Left renal cortex interstitium (tissue), 4 donors: ENCODE results near the gene DOCK2. TPM values are rescaled to one million over a fixed set of nuclear protein-coding genes. Genes with fewer than 3 reads are reported as not detected.
"Not testable (repeated sequence)": the region's sequence is repeated elsewhere in the genome, so short reads cannot be mapped to it uniquely, and the experiment has no call there.

Source experiments
- DNase-seq, 4 donors: peaks; one replicate each; pipeline ENCODE4 v3.0.0-alpha.2; 2013; ENCODE audit warnings: low read depth in 4 of 4, low spot score in 2 of 4, missing footprints in 1 of 4
- polyA plus RNA-seq, 4 donors: library from polyadenylated mRNA; unstranded; fragments of 120-200 nt; gene quantifications; one replicate each; pipeline ENCODE4 v1.2.1, GENCODE V29; 2013; ENCODE audit not compliant: insufficient read length in 4 of 4

The DOCK2 gene
- polyA plus RNA-seq, 4 donors = 2.1 to 3.4 (median 3.0) TPM

DNA sequence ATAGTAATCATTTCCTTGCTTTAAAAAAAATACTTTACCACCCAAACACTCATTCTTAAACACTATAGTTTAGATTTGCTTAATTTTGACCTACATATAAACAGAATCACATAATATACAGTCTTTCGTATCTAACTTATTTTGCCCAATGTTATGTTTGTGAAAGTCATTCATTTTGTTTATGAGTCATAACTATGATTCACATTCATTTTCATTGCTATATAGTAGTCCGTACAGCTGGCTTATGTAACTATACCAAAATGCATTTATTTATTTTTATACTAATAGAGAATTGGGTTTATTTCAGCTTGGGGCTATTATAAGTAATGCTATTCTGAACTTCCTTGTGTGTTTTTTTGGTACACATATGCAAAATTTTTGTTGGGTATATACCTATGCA is 434.7 kb downstream of the DOCK2 start:
- DNase-seq = no peak

GRCh38 chr5:170075696-170076095 is 438.6 kb downstream of the DOCK2 start:
- no peak for DNase-seq

- DNase-seq = no peak
These were observed 439.1 kb downstream of the DOCK2 start for GRCh38 chr5:170076211-170076610.

DNA sequence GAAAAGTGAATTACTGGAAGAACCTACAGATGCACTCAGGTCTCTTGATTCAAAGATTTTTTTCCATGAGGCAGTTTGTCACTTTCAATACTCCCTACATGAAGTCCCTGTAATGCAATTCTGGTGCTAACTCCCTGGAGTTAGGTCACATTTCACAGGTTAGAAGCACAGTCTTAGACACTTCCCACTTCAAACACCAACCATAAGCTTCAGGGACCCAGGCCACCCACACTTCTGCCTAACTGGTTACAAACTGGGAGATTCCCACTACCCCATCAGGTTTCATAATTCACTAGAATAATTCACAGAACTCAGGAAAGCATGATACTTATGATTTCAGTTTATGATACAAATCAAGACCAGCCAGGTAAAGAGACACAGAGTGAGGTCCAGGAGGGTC is 439.7 kb downstream of the DOCK2 start:
- DNase-seq = no peak

GRCh38 chr5:170077526-170077925 is 440.5 kb downstream of the DOCK2 start:
- no peak for DNase-seq

- DNase-seq = no peak
These were observed 441.4 kb downstream of the DOCK2 start for GRCh38 chr5:170078458-170078857.

DNA sequence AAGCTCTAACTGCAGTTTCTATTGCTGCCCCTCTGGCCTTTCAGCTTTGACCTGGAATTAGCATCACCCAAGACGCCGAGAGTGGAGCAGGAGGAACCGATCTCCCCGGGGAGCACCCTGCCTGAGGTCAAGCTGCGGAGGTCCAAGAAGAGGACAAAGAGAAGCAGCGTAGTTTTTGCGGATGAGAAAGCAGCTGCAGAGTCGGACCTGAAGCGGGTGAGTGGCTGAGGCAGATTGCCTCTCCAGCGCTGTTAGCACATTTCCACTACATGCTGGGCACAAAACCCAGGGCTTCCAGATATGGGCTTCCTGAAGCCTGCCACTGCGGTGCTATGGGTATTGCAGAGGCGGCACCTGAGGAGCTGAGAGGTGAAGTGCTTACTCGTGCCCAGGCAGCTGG is 441.9 kb downstream of the DOCK2 start:
- no peak for DNase-seq

DNA sequence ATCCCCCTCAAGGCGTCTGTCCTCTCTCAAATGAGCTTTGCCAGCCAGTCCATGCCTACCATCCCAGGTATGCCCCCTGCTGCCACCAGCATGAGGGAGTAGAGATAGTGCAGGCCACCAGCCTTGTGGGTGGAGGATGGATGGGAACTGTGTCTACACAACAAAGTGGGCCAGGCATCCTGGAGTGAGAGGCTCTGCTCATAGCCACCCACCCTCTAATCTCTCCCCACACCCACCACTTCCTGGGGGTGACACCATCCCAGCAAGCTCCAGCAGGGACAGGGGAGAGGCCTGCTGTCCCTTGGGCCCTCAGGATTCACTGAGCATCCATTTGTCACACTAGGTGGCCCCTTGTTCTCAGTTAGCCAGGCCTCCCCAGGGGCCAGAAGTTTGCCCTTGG is 443.1 kb downstream of the DOCK2 start:
- DNase-seq = no peak

DNA sequence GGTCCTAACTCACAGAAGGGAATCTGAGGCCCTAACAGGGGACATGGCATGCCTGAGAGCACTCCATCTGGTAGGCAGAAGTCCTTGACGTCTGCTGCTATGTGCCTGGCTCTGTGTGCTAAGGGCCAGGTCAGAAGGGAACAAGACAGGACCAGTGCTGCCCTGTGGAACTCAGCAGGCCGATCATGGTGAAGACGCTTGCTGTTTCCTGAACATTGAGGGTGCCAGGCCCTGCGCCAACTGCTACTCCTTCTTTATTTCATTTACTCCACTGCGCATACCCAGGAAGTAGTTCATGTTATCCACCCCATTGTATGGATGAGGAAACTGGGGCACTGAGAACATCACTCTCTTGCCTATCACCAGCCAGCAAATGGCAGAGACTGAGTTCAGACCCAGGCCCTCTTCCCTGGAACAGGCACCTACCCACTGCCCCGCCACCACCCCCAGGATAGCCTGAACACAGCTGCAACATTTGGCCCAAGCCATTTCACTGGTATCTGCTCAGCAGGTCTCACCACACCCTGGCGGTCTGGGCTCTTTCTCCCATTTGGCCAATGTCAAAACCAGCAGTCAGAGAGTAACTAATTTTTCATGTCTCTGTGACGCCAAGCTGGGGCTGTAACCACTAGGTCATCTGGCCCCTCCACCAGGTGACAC is 443.8 kb downstream of the DOCK2 start:
- DNase-seq = no peak

GRCh38 chr5:170081616-170082015 is 444.5 kb downstream of the DOCK2 start:
- DNase-seq = no peak

GRCh38 chr5:170082701-170083100 is 445.6 kb downstream of the DOCK2 start:
- DNase-seq = no peak

DNA sequence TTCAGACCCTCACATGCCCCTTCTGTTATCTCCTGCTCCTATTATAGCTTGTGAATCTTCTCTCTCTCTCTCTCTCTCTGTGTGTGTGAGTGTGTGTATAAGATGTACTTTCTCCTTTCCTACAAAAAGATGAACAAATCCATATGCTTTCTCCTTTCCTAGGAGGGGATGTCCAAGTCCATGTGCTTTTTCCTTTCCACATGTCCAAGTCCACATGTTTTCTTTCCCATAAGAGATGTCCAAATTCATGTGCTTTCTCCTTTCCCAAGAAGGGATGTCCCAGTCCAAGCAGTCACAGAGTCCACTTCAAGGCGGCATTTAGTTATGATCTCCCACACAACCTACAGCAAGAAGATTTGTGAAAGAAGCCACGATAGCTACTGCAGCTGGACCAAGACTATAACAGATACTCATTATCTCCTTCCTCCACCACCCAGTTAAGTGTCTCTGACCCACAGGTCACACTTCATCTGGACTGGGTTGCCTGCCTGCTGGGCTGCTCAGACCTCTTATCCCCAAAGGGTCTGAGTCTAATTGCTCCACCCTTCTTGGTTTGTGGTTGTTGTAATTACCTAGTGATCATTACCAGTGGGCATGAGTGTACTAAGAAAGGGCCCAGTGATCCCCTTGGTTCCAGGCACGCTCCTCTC is 450.2 kb downstream of the DOCK2 start:
- DNase-seq = no peak

DNA sequence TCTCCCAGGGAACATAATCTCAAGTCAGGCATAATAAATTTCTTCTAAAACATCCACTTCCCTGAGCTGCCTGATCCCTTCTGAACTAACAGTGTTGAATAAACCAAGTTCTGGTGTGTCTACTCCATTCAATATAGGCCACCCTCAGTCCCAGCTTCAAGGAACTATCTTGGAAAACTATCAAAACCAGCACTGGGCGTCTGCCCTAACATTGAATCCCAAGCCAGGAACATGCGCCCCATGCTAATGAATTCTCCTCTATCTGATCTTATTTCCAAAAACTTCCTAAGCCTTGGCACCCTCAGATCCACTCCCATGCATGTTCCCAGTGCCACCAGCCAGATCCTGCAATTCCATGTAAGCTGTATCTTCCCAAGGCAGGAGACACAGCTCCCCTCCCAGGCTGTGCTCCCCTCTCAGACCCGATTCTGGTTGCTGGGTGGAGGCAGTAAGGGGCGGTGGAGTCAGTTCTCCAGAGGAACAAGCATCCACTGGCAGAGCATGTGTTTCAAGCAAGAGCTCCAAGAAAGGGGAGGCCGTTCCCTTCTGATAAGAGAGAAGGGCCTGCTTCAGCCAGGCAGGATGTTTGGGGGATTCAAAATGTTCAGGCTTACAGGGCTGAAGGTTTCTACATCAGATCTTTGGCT is 455.5 kb downstream of the DOCK2 start:
- DNase-seq = no peak

- not testable (repeated sequence) for DNase-seq
These were observed 457.3 kb downstream of the DOCK2 start for GRCh38 chr5:170094329-170094728.

DNA sequence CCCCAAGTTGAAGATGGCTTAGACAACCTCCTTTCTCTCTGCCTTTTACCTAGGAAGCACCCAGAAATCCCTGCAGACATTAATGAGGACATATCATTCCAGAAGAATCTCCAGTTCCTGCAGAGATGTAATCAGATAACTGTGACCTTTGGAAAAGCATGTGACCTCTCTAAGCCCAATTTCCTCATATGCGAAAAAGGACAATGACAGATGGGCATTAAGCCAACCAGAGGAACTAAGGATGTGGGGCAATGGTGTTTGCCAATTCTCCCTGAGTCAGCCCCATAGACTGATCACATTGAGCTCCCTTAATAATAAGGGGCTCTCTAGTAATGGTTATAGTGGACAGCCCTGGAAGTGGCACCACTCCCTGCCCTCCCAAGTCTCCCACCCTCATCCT is 458.6 kb downstream of the DOCK2 start:
- DNase-seq = no peak

DNA sequence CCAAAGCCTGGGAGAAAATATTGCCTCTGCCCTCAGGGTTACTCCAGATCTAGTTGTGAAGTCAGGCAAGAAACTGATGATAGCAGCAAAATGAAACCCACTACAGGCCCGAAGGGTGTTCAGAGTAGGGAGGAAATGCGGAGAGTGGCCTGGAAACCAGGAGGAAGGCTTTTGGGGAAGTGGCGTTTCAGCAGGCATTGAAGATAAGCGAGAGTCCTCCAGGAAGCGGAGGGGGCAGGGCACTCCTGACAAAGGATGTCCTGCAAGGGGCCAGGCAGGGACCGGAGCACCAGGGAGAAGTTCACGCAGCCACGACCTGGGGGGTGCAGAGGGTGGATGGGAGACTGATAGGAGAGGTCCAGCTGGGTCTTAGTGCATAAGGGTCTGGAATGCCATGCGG is 460.9 kb downstream of the DOCK2 start:
- DNase-seq = no peak

DNA sequence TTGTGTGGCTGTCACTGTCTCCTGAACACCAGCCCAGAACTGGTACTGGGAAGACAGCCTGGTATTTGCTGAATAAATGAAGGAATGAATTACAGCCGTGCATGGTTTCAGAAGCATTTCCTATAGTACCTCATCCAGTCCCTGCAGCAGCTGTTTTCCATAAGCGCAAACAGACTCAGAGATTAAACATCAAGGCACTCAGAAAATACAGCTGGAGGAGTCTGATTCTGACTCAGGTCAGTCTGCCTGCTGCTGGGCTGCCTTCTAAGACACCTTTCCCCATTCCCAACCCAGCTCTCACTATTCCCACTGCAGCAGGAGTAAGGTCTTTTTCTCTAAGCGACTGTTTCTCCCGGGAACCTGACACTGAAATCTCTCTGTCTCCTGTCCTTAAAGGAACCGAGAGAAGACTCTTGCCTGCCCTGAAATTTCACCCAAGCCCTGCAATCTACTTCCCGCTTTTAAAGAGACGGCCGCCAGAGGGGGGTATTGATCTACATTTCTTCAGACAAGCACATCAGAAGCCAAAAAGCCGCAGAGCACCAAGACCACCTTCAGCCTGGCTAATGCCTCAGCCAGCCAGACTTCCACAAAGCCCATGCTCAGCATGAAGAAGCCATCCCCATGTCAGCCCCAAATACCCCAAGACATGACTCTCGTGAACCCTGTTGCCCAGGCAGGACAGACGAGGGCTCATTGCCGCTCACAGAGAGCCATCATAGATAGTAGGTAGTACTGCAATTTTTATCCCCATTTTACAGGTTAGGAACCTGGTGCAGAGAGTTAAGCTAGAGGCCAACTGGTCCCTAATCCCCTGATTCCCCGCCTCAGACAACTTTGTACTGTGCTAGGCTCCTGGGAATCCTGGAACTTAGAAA is 463.2 kb downstream of the DOCK2 start:
- DNase-seq = peak; percentile 65 to 89 (median 72)

GRCh38 chr5:170103447-170103846 is 466.4 kb downstream of the DOCK2 start:
- no peak for DNase-seq

GRCh38 chr5:170104299-170104698 is 467.2 kb downstream of the DOCK2 start:
- no peak for DNase-seq

- no peak for DNase-seq
These were observed 467.6 kb downstream of the DOCK2 start for GRCh38 chr5:170104710-170105109.
